ENCODE measurements around the gene UBL3. TPM values are rescaled to one million over a fixed set of nuclear protein-coding genes. Genes with fewer than 3 reads are reported as not detected.

UBL3 gene
- polyA plus RNA-seq, 2 of the 4 experiments (the other 2 are of a cell fraction), result 9.2 to 17.1 TPM

GRCh38 chr13:29819143-29819542 is 31.3 kb downstream of the UBL3 start:
- Histone ChIP-seq H3K9me3 (no peaks in the 10 kb centered on the region), H3K27ac (no peak overlapping the region), H3K4me2 (no peak overlapping the region), H3K4me3 (no peak overlapping the region), H3K4me1 (0 out of 3 replicates have a peak, but pooled peaks cover 6% of the 10 kb centered on the region)
- ATAC-seq, result no peak
- no peak for DNase-seq (ENCODE audit: low read depth in 1 of 2, low spot score in 1 of 2)
- TF ChIP-seq JUNB (IDR thresholded peaks at IDR 0.05) (no peak), JUN (IDR thresholded peaks at IDR 0.05) (no peak), CHD2 (IDR thresholded peaks at IDR 0.05; ENCODE audit: low read length, partially characterized antibody) (no peak), HDAC2 (IDR thresholded peaks at IDR 0.05) (no peak), SMC3 (IDR thresholded peaks at IDR 0.05) (no peak), EP300 (IDR thresholded peaks at IDR 0.05) (no peak), GATA3 (IDR thresholded peaks at IDR 0.05; ENCODE audit: borderline replicate concordance) (no peak), RARB (CRISPR knock-in tag; IDR thresholded peaks at IDR 0.05) (no peak), NR3C1 (IDR thresholded peaks at IDR 0.05) (no peak), HEYL (CRISPR knock-in tag; IDR thresholded peaks at IDR 0.05) (no peak)
- WGBS (ENCODE audit: missing lambda C conversion rate), result 93% methylated on average over 2 of the region's 2 CpGs
- ChIA-PET CTCF (no interaction called here), POLR2A (no interaction called here)
- no peak for FAIRE-seq

- H3K27ac ChIP-seq, result no peak overlapping the region
- CTCF ChIA-PET, result no interaction called here
- ATAC-seq (no peak), FAIRE-seq (no peak), DNase-seq (ENCODE audit: low read depth in 1 of 2, low spot score in 1 of 2) (no peak)
- POLR2A ChIA-PET, result no interaction called here
- no peak overlapping the region for H3K4me3 ChIP-seq
- no peak overlapping the region for H3K4me2 ChIP-seq
- TF ChIP-seq RFX5 (IDR thresholded peaks at IDR 0.05) (no peak), EHF (CRISPR knock-in tag; IDR thresholded peaks at IDR 0.05) (no peak), GATA3 (IDR thresholded peaks at IDR 0.05; ENCODE audit: borderline replicate concordance) (no peak), TP53 (CRISPR knock-in tag; IDR thresholded peaks at IDR 0.05) (no peak), KDM1A (IDR thresholded peaks at IDR 0.05; ENCODE audit: low read depth) (no peak), EP300 (IDR thresholded peaks at IDR 0.05) (no peak), MAZ (IDR thresholded peaks at IDR 0.05; ENCODE audit: borderline replicate concordance, low read depth, low read length) (no peak), RAD21 (conservative IDR thresholded peaks at IDR 0.05 in 1 of 2, IDR thresholded peaks at IDR 0.05 in 1 of 2) (no peak), TFCP2L1 (CRISPR knock-in tag; IDR thresholded peaks at IDR 0.05) (no peak), ZFP36 (IDR thresholded peaks at IDR 0.05; ENCODE audit: borderline replicate concordance, partially characterized antibody) (no peak), RNF2 (IDR thresholded peaks at IDR 0.05; ENCODE audit: borderline replicate concordance, low read depth) (no peak), USF2 (IDR thresholded peaks at IDR 0.05) (no peak), POLR2AphosphoS2 (conservative IDR thresholded peaks at IDR 0.05; ENCODE audit: low read length) (no peak), SMC3 (IDR thresholded peaks at IDR 0.05) (no peak), REST (IDR thresholded peaks at IDR 0.05) (no peak), PHF8 (IDR thresholded peaks at IDR 0.05; ENCODE audit: borderline replicate concordance, low read depth) (no peak), ATOH8 (CRISPR knock-in tag; IDR thresholded peaks at IDR 0.05; ENCODE audit: low read depth) (no peak)
- 0 out of 3 replicates have a peak, but pooled peaks cover 6% of the 10 kb centered on the region for H3K4me1 ChIP-seq
- H3K9me3 ChIP-seq, result no peaks in the 10 kb centered on the region
- 82% methylated on average over 3 of the region's 3 CpGs for WGBS (ENCODE audit: missing lambda C conversion rate)
Measured at GRCh38 chr13:29817604-29818378, 32.6 kb downstream of the UBL3 start.
